WTC11 (cell line): Measurements from ENCODE around the gene PARP12.

Experiments
- CREM ChIP-seq: sonication (generic); formaldehyde crosslinking; IDR thresholded peaks from 2 replicates; pipeline ENCODE4 v1.8.1; 2022; ENCODE audit warnings: mild to moderate bottlenecking, missing genetic modification reagents, moderate library complexity
- FOXJ3 ChIP-seq: sonication (generic); formaldehyde crosslinking; IDR thresholded peaks from 2 replicates; pipeline ENCODE4 v1.9.0; 2021; ENCODE audit warnings: missing genetic modification reagents, mild to moderate bottlenecking, borderline replicate concordance
- GABPB1 ChIP-seq: sonication (generic); formaldehyde crosslinking; IDR thresholded peaks from 2 replicates; pipeline ENCODE4 v1.8.1; 2023; ENCODE audit warnings: mild to moderate bottlenecking, missing genetic modification reagents
- JUN ChIP-seq: sonication (generic); formaldehyde crosslinking; IDR thresholded peaks from 2 replicates; pipeline ENCODE4 v1.8.0; 2023; ENCODE audit warnings: mild to moderate bottlenecking, missing genetic modification reagents
- SP1 ChIP-seq: sonication (generic); formaldehyde crosslinking; conservative IDR thresholded peaks from 2 replicates; pipeline ENCODE4 v1.8.1; 2022; ENCODE audit warnings: missing genetic modification reagents
- TP53 ChIP-seq: sonication (generic); formaldehyde crosslinking; IDR thresholded peaks from 2 replicates; pipeline ENCODE4 v1.8.1; 2023; ENCODE audit warnings: mild to moderate bottlenecking, missing genetic modification reagents
- ZNF138 ChIP-seq: sonication (generic); formaldehyde crosslinking; conservative IDR thresholded peaks from 2 replicates; pipeline ENCODE4 v1.8.1; 2022; ENCODE audit warnings: mild to moderate bottlenecking, moderate library complexity, missing genetic modification reagents
- ZNF317 ChIP-seq: sonication (generic); formaldehyde crosslinking; IDR thresholded peaks from 2 replicates; pipeline ENCODE4 v1.8.1; 2023; ENCODE audit warnings: low read depth, mild to moderate bottlenecking, moderate library complexity, missing genetic modification reagents, borderline replicate concordance
- TF ChIP-seq, protein P1 (sequence below): sonication (generic); formaldehyde crosslinking; IDR thresholded peaks from 2 replicates; pipeline ENCODE4 v1.8.0; 2022; ENCODE audit warnings: missing genetic modification reagents
- TF ChIP-seq, protein P2 (sequence below): sonication (generic); formaldehyde crosslinking; conservative IDR thresholded peaks from 2 replicates; pipeline ENCODE4 v1.8.1; 2022; ENCODE audit warnings: mild to moderate bottlenecking, missing genetic modification reagents
- TF ChIP-seq, protein P3 (sequence below): fragments of 200-600 bp; IDR thresholded peaks from 2 replicates; pipeline ENCODE4 v1.8.0; 2022; ENCODE audit warnings: antibody characterized with exemption
- TF ChIP-seq, protein P4 (sequence below): sonication (generic); formaldehyde crosslinking; IDR thresholded peaks from 2 replicates; pipeline ENCODE4 v1.8.0; 2022; ENCODE audit warnings: mild to moderate bottlenecking, missing genetic modification reagents
- TF ChIP-seq, protein P5 (sequence below): sonication (generic); formaldehyde crosslinking; conservative IDR thresholded peaks from 2 replicates; pipeline ENCODE4 v1.8.1; 2023; ENCODE audit warnings: mild to moderate bottlenecking, low read depth, missing genetic modification reagents, moderate library complexity

DNA sequence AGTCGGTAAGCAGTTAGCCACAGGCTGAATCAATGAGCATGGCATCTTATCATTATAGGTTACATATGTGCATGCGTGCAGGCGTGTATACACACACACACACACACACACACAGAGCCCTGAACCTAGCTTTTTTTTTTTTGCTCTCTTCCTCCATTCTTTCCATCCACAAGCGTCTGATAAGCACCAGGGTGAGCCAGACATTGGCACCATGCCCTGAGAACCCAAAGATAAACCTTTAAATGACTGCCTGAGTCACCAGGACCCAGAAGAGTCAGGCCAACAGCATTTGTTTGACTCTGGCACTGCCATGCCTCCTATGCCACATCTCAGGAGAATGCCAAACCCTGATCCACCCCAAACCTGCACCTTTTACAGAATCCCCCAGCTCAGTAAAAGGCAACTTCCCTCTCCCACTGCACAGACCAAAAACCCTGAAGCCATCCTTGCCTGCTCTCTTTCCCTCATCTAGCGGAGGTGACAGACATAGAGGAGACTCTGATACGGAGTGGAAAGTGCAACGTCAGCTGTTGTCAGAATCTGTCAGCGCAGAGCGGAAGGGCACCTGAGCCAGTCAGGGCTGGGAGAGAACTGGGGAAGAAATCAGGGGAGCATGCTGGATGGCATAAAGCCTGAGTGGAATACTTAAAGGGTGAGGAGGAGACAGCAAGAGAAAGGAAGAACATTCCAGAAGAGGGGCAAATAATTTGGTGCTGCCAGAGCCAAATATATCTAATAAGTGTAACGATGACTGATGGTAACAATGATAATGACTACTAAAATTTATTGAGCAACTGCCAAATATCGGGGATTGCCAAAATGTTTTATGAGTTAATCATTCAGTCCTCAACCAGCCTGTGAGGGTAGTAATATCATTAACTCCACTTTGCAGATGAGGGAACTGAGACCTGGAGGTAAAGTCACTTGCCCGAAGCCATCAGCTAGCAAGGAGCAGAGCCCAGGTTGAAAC, 3.2 kb downstream of the PARP12 start:
- TF ChIP-seq, protein P1, sequence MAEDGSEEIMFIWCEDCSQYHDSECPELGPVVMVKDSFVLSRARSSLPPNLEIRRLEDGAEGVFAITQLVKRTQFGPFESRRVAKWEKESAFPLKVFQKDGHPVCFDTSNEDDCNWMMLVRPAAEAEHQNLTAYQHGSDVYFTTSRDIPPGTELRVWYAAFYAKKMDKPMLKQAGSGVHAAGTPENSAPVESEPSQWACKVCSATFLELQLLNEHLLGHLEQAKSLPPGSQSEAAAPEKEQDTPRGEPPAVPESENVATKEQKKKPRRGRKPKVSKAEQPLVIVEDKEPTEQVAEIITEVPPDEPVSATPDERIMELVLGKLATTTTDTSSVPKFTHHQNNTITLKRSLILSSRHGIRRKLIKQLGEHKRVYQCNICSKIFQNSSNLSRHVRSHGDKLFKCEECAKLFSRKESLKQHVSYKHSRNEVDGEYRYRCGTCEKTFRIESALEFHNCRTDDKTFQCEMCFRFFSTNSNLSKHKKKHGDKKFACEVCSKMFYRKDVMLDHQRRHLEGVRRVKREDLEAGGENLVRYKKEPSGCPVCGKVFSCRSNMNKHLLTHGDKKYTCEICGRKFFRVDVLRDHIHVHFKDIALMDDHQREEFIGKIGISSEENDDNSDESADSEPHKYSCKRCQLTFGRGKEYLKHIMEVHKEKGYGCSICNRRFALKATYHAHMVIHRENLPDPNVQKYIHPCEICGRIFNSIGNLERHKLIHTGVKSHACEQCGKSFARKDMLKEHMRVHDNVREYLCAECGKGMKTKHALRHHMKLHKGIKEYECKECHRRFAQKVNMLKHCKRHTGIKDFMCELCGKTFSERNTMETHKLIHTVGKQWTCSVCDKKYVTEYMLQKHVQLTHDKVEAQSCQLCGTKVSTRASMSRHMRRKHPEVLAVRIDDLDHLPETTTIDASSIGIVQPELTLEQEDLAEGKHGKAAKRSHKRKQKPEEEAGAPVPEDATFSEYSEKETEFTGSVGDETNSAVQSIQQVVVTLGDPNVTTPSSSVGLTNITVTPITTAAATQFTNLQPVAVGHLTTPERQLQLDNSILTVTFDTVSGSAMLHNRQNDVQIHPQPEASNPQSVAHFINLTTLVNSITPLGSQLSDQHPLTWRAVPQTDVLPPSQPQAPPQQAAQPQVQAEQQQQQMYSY (CRISPR knock-in tag), result no peak
- TF ChIP-seq, protein P2, sequence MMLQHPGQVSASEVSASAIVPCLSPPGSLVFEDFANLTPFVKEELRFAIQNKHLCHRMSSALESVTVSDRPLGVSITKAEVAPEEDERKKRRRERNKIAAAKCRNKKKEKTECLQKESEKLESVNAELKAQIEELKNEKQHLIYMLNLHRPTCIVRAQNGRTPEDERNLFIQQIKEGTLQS (CRISPR knock-in tag), result no peak
- TF ChIP-seq, protein P3, sequence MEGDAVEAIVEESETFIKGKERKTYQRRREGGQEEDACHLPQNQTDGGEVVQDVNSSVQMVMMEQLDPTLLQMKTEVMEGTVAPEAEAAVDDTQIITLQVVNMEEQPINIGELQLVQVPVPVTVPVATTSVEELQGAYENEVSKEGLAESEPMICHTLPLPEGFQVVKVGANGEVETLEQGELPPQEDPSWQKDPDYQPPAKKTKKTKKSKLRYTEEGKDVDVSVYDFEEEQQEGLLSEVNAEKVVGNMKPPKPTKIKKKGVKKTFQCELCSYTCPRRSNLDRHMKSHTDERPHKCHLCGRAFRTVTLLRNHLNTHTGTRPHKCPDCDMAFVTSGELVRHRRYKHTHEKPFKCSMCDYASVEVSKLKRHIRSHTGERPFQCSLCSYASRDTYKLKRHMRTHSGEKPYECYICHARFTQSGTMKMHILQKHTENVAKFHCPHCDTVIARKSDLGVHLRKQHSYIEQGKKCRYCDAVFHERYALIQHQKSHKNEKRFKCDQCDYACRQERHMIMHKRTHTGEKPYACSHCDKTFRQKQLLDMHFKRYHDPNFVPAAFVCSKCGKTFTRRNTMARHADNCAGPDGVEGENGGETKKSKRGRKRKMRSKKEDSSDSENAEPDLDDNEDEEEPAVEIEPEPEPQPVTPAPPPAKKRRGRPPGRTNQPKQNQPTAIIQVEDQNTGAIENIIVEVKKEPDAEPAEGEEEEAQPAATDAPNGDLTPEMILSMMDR, result no peak
- TF ChIP-seq ZNF138 (no peak), TP53 (CRISPR knock-in tag) (no peak), CREM (CRISPR knock-in tag) (no peak), SP1 (no peak), ZNF317 (CRISPR knock-in tag) (no peak), JUN (CRISPR knock-in tag) (no peak), FOXJ3 (no peak), GABPB1 (CRISPR knock-in tag) (no peak)
- TF ChIP-seq, protein P4, sequence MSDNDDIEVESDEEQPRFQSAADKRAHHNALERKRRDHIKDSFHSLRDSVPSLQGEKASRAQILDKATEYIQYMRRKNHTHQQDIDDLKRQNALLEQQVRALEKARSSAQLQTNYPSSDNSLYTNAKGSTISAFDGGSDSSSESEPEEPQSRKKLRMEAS, result no peak
- TF ChIP-seq, protein P5, sequence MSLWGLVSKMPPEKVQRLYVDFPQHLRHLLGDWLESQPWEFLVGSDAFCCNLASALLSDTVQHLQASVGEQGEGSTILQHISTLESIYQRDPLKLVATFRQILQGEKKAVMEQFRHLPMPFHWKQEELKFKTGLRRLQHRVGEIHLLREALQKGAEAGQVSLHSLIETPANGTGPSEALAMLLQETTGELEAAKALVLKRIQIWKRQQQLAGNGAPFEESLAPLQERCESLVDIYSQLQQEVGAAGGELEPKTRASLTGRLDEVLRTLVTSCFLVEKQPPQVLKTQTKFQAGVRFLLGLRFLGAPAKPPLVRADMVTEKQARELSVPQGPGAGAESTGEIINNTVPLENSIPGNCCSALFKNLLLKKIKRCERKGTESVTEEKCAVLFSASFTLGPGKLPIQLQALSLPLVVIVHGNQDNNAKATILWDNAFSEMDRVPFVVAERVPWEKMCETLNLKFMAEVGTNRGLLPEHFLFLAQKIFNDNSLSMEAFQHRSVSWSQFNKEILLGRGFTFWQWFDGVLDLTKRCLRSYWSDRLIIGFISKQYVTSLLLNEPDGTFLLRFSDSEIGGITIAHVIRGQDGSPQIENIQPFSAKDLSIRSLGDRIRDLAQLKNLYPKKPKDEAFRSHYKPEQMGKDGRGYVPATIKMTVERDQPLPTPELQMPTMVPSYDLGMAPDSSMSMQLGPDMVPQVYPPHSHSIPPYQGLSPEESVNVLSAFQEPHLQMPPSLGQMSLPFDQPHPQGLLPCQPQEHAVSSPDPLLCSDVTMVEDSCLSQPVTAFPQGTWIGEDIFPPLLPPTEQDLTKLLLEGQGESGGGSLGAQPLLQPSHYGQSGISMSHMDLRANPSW (CRISPR knock-in tag), result no peak
